ENCODE results near the gene LSMEM2.

Gene LSMEM2

DNA sequence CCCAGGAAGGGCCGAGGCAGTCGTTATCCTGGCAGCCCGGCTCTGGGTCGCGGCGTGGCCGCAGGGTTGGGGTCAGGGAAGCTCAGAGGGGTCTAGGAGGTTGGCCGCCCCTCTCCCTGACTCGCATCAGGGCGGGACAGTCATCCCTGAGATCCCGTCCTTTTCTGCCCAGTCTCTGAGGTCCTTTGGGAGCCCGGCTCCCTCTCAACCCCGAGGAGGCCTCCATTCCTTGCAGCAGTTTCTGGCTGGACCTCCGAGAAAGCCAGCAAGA, 43.2 kb downstream of the LSMEM2 start:
- no peak for DNase-seq (ENCODE audit: low spot score)

DNA sequence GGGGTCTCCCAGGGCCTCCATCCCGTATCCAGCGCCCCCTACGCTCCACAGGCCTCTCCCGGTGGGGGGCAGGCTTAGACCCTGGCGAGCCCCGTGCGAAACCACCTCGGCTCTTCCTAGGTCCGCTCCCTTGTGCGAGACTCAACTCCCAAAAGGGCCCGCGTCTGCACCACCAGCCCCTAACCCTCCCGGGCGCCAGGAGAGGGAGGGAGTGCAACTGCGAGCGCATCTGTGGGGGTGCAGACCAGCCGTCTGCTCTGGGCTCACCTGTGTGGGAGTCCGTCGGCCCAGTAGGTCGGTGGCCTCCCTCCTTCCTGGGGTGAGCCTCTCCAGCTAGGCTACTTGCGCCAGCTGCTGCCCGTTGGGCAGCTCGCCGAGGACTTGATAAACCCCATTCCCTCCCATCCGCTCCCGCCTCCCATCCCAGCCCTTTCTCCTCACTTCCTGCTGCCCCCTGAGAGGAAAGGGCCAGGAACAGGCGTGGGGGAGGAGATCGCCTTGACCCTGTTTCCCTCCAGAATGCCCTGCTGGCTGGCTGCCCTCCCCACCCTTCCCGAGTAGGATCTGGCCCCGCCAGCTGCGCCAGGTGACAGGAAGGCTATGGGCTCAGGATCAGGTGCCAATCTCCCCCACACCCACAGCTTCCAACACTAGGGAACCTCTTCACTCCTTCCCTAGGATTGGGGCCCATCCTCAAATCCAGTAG, 43.7 kb downstream of the LSMEM2 start, which contains the start of gene HYAL2:
Gene HYAL2, minus strand, starts transcription at position 360 of the 706 bp plus-strand sequence. CDS start 2,256 bp downstream, outside the sequence.
- DNase-seq (ENCODE audit: low spot score) = no peak

DNA sequence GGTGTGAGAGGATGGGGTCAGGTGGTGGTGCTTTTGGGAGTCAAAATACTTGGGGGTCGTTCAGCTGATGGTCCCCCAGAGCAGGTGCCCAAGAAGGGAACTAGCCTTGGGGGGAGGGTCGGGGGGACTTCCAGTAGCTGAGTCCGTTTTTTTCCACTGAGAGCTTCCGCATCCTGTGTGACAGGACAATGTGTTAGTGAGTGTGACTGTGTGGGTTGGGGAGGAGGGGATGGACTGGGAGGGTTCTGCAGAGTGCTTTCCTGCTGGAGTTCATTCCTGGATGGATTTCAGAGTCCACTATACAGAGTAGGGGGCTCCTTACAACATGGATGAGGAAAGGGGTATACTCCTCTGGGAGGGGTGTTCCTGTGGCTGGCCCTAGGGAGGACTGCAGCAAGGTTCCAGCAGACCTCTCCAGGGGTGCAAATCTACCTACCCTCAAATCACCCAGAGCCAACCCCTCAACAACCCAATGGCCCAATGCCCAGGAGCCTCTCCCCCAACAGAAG, 44.3 kb downstream of the LSMEM2 start:
- no peak for DNase-seq (ENCODE audit: low spot score)

DNA sequence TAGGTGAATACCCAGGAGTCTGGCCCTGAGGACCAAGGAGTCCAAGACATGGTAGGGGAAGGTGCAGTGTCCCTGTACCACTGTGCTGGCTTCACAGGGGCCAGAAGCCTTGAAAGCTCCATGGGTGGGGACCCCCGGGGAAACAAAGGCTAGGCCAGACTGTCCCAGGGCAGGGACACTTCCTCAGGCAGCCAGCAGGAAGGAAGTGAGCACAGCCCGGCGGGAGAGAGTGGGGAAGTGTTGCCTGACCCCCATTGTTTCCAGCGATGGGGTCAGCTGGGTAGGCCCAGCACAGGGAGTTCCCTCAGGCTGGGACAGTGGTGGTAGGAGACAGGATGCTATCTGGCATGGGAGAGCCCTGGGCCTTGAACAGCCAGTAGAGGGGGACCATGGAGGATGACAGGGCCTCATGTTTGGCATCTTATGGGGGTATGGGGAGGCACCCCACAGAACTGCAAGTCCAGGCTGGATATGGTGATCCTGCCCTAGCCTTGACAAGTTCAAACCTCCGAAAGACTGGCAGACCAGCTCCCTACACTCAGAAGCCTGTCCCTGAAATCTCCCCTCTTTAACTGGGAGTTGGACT, 44.8 kb downstream of the LSMEM2 start:
- no peak for DNase-seq (ENCODE audit: low spot score)

DNA sequence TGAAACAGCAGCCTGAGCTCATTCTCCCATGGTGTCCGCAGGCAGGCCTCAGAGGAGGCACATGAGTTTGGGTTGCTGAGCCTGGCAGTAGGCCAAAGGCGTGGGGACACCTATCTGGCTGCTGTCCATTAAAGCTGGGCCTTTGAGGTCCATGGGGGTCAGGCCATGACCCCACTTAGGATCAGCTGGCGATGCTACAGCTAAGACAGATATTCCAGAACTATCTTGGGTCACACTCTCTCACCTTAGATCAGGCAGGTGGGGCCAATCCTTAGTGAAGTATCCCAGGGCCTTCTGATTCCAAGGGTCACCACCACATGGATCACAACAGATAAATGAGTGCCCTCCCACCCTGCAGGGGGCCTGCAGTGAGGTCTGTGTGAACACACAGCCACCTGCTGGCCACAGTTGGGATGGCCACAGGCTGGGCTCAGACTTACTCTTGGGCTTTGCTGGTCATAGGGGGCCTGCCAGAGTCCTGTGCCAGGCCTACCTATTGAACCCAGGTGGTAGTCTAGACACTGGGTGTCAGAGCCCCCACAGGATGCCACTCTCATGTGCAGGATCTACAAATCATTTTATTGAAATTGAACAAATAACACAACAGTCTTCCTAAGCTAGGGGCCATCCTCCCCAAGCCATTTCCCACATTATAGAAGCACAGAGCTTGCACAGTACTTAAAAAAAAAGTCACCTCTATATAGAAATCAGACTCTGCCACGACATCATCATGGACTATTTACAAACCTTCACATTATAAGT, 45.6 kb downstream of the LSMEM2 start:
- DNase-seq (ENCODE audit: low spot score) = peak; percentile 82

DNA sequence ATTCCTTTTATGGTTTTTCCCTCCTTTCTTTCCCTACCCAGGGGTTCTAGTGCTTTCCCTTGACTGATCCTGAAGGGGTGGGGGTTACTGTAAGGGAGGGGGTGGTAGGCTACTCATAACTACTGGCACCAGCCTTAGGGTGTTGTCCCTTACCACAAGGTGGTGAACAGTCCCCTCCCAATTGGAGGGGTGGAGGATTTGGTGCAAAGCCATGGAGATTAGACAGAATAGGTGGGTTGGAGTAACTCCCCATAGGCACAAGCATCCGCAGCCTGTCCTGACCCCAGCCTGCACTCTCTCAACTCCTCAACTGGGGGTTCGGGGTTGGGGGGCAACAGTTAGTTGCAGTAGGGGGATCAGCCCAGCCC, 46.2 kb downstream of the LSMEM2 start:
- DNase-seq (ENCODE audit: low spot score) = no peak

DNA sequence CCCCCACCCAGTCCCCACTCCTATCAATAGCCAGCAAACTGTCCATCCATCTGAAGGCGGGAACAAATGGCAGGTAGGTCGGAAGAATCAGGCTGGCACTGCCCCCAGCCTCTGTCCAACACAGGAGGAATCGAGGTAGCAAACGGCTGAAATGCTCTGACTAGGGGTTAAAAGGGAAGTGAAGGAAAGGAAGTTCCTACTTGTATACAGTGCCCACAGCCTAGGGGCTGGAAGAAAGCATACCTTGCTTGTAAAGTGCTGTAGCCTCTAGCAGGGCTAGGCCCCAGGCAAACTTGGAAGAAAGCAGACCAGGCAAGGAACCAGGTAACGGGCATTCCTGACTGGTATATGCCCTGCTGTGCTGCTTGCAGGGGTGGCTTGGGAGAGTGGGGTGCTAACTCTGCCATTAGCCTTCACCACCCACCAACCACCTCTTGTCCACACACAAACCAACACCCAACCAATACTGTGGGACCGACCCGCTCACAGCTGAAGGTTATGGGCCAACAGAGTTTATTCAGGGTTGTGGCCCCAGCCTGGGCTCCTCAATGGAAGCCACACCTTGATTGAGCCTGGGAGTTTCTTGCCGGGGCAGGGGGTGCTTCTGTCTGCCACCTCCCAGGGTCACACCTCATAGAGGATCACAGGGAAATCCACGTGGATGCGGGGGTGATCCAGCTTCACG, 46.8 kb downstream of the LSMEM2 start:
- no peak for DNase-seq (ENCODE audit: low spot score)

DNA sequence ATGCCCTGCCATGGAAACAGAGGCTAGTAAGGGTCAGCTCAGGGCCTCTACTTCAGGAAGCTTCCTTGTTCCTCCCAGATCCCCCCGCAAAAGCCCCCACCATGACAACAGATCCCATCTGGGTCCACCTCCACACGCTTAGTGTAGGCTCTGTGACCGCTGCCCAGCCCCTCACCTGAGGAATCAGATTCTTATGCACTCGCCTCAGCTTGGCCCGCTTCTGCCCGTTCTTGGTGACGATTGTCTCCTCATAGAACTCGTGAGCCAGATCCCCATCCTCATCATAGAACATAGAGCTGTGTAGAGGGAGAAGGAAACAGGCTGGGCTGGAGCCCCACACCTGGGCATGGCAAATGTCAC, 47.3 kb downstream of the LSMEM2 start:
- no peak for DNase-seq (ENCODE audit: low spot score)

DNA sequence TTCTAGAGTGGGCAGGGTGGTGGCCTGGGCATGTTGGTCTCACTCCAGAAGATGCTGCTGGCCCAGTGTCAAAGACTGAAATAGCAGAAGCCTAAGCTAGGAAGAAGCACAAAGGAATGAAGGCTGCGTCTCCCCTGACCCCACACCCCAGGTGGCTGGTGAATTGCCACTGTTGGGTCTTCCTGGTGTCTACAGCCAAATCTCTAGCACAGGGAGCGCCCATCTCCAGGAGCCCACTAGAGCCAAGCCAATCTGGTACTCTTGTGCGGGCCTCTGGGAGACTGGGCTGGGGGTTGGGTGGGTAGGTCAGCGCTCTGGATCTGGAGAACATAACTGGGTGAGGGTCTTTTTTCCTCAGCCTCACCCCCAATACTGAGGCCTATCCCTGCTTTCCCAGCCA, 48.2 kb downstream of the LSMEM2 start:
- no peak for DNase-seq (ENCODE audit: low spot score)

DNA sequence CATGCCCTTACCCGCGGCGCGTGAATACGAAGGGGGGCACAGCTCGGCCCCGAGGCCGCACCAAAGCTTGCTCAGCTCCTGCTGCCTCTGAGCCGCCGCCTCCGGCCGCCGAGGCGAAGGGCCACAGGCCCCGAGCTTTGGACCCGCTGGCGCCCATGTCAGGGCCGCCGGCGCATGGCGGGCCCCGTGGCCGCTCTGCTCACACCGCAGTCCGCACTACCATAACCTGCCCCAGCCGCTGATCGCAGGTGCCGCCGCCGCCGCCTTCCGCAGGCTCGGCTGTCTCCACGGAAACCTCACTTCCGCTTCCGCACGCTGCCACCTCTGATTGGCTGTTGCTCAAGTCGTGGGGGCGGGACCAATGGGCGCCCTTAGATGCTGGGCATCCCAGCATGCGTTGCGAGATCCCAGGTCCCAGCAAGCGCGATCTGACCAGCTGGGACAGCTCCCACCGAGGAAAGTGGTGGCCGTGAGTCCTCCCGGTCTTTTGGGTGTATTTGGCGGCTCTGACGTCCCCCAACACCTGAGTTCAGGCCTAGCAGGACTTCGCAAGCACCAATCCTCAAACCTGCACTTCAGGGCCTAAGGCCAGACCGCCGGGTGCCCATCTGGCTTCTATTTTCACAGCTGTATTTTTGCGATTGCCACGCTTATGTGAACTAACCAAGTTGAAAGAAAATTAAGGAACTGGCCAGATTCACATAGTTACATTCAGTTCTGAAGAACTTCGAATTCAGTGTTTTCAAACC, 49.2 kb downstream of the LSMEM2 start, which contains the start of gene TUSC2:
Gene TUSC2, minus strand, starts transcription at position 281 of the 749 bp plus-strand sequence. Its CDS starts 124 bp downstream, at position 157.
- peak; percentile 97 for DNase-seq (ENCODE audit: low spot score)

DNA sequence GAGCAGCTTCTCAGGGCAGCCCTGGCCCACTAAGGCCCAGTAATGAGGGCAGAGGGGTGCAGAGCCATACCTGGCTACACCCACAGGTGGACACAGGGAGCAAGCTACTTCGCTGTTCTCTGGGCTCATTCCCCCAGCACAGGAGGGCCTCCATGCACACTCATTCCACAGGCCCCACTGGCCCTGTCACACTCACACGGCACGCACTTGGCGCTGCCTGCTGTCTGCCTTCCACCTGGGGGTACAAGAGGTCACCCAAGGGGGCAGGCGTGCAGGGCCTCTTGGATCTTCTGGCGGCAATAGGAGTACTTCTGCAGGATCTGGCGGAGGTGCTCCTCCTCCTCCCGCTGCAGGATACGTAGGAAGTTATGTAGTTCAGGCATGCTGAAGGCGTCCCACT, 51.4 kb downstream of the LSMEM2 start:
- DNase-seq (ENCODE audit: low spot score) = no peak

DNA sequence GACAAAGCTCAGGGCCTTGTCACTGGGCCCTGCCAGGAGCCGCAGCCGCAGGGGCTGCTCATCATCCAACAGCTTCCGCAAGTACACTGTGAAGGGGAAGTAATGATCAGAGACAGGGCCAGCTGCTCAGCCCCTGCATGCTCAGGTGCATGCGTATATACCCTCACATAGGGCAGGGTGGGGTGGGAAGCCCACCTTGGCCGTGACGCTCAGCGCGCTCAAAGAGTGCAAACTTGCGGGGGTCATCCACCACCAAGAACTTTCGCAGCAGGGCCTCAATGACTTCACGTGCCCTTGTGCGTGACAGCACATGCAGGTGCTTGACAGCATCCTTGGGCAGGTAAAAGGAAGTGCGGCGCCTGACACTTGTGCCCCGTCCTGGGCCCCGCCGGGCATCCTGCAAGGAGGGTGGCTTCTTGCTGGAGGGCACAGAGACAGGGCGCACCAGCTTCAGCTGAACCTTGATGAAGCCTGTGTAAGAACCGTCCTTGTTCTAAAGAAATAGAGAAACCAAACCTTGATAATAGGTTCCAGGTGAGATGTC, 52.5 kb downstream of the LSMEM2 start:
- DNase-seq (ENCODE audit: low spot score) = no peak

DNA sequence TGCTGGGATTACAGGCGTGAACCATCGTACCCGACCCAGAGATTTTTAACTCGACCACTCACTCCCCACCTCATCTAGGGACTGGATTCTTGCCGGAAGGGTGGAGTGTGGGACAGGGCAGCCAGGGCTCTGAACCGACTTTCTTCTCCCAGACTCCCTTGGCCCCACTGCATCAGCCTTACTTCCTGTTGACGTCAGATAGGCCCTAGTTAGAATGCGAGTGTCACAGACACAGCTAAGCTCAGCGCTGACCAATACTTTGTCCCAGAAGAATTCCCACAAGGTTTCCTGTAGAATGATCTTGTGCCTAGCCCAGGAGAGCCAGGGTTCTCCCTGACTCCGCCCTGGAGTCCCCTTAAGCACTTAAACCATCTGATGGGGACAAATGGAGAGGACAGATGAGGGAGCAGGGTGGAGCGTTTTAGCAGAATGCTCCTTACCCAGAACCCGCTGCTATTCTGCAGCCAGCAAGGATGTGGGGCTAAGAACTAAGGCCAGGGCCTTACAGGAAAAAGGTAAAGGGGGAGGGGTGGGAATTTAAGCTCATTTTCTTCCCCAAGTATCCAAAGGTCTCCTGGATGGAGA, 54.9 kb downstream of the LSMEM2 start:
- peak; percentile 49 for DNase-seq (ENCODE audit: low spot score)

DNA sequence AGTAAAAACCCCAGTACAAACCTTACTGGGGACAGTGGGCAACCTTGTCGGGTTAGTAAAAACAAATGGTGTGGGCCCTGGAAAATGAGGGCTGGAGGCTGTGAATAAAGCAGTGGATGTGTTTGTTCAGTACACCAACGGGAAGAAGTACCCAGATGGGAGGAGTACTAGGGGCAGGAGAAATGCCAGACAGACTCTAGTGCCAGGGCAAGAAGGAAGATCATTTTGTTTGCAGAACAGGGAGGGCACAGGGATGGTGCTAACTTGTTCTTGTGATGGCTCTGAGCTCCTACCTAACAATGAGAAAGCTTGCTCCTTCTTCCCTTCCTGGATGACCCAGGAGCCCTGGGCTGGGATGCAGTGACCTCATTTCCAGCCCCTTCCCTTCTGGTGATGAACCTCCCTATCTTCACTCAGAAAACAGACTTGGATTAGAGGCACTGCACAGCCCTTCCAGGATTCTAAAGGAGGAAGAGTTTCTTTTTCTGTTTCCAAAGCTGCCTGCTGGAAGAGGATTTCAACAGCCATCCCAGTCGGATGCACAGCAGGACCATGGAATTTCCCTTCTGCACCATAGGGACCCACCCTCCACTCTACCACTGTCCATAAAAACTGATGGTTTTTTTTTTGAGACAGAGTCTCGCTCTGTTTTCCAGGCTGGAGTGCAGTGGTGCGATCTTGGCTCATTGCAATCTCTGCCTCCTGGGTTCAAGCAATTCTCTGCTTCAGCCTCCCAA, 55.6 kb downstream of the LSMEM2 start:
- DNase-seq (ENCODE audit: low spot score) = no peak

DNA sequence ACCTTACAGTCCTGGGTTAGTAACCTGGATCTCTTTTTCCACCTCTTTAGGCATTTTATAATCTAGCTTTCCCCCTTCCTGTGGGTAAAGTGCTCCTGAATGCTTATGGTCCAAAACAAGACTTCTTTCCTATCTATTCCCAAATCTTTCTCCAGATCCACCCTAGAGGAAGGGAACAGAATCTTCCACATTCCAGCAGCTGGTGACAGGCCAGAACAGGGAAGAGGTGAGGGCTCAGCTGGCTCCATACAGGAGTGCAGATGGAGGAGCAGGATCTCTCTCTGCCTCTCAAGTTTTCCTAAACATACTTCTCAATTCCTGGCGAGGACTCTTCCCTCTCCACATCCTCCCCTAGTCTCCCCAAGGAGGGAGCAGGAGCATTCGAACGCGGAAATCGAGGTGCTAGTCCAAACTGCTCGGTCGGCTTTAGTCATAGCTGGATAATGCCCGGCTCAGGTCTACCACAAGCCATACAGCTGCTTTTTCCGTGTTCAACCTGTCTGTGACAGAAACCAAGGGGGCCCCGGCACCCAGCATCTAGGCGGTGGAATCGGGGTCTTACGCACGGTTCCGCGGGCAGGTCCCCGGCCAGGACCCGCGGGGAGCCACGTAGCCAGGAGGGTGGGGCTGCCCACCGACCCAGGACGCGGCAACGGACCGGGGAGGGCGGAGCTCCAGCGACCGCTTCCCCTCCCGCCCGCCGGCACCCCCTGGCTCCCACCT, 57.7 kb downstream of the LSMEM2 start:
- DNase-seq (ENCODE audit: low spot score) = peak; percentile 35

DNA sequence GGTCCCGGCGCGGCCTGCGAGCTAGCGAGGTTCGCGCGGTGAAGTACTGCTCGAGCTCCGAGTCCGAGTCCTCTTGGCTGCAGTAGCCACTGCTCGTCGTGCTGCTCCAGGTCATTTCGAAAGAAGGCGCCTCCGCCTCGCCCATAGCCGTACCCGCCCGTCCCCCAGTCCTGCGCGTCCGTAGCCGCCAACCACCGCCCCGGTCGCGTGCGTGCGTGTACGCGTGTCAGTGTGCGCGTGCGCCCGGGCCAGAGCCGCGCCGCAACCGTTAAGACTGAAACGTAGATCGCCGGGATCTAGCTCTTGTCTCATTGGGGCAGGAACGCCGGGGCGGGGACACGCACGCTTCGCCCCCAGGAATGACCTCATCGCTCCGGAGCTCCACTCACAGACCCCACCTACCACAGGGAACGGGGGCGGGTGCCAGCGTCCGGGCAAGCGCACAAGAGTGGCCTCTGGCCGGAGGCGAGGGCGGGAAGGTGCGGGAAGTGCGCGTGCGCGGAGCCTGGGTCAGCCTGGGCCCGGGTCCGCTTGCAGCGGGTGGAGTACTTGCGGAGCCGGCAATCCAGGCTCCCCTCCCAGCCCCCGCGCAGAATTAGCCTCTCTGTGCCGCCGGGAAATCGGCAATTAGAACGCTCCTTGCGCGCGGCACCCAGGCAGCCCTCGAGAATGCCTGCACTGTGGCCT, 58.4 kb downstream of the LSMEM2 start:
- DNase-seq (ENCODE audit: low spot score) = peak; percentile 98
